ENCODE results near the gene BCLAF3. TPM values are rescaled to one million over a fixed set of nuclear protein-coding genes. Genes with fewer than 3 reads are reported as not detected.

BCLAF3 gene
- total and polyA plus RNA-seq, 2 experiments from 2014 or later = 3.5 to 5.5 TPM

GRCh38 chrX:19958552-19959486, 32.0 kb downstream of the BCLAF3 start:
- no peak overlapping the region for H3K4me3 ChIP-seq
- no peak overlapping the region for H3K27ac ChIP-seq
- DNase-seq (ENCODE audit: low read depth in 1 of 2, low spot score in 1 of 2) = no peak
- H3K9me3 ChIP-seq (ENCODE audit: low read depth) = no peaks in the 10 kb centered on the region
- H3K27me3 ChIP-seq = no peaks in the 10 kb centered on the region
- peaks cover 6% of the 10 kb centered on the region for H3K4me1 ChIP-seq (ENCODE audit: low read depth)
- no peak for TF ChIP-seq CTCF (IDR thresholded peaks at IDR 0.05; ENCODE audit: low read depth, low read length)
- no peaks in the 10 kb centered on the region for H3K36me3 ChIP-seq

- Histone ChIP-seq H3K27ac (no peak overlapping the region), H3K36me3 (no peaks in the 10 kb centered on the region), H3K27me3 (no peaks in the 10 kb centered on the region), H3K9me3 (ENCODE audit: low read depth) (no peaks in the 10 kb centered on the region), H3K4me1 (ENCODE audit: low read depth) (peaks cover 6% of the 10 kb centered on the region), H3K4me3 (no peak overlapping the region)
- DNase-seq (ENCODE audit: low read depth in 1 of 2, low spot score in 1 of 2) = peak in 1 of 2 donors; percentile 13
- TF ChIP-seq CTCF (IDR thresholded peaks at IDR 0.05; ENCODE audit: low read depth, low read length) = no peak
Observed at GRCh38 chrX:19956923-19957322, 33.9 kb downstream of the BCLAF3 start.

GRCh38 chrX:19956306-19956705, 34.6 kb downstream of the BCLAF3 start:
- Histone ChIP-seq H3K9me3 (ENCODE audit: low read depth) (no peaks in the 10 kb centered on the region), H3K4me1 (ENCODE audit: low read depth) (peaks cover 6% of the 10 kb centered on the region), H3K27me3 (no peaks in the 10 kb centered on the region), H3K4me3 (no peak overlapping the region), H3K36me3 (no peaks in the 10 kb centered on the region), H3K27ac (no peak overlapping the region)
- no peak for TF ChIP-seq CTCF (IDR thresholded peaks at IDR 0.05; ENCODE audit: low read depth, low read length)
- no peak for DNase-seq (ENCODE audit: low read depth in 1 of 2, low spot score in 1 of 2)

DNA sequence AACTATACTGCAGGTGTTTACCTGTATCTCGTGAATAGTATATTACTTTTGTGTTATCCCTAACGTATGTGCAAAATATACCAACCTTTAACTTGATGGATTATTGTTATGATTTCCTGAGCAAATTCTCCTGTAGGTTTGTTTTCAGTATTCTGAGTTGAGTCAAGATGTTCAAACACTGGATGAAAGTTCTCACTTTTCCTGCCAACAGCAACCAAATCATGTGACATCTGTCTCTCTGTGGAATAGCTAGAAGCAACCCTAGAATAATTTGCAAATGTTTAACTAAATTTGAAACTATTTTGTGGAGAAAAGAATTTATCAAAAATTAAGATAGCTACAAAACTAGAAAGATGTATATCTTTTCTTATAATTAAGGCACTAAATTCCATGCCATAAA, 35.6 kb downstream of the BCLAF3 start:
- Histone ChIP-seq H3K9me3 (ENCODE audit: low read depth) (no peaks in the 10 kb centered on the region), H3K4me3 (no peak overlapping the region), H3K27me3 (no peaks in the 10 kb centered on the region), H3K4me1 (ENCODE audit: low read depth) (peaks cover 6% of the 10 kb centered on the region), H3K36me3 (no peaks in the 10 kb centered on the region), H3K27ac (no peak overlapping the region)
- DNase-seq (ENCODE audit: low read depth in 1 of 2, low spot score in 1 of 2) = no peak
- no peak for TF ChIP-seq CTCF (IDR thresholded peaks at IDR 0.05; ENCODE audit: low read depth, low read length)

GRCh38 chrX:19954335-19955096, 36.3 kb downstream of the BCLAF3 start:
- Histone ChIP-seq H3K4me1 (ENCODE audit: low read depth) (peaks cover 6% of the 10 kb centered on the region), H3K36me3 (no peaks in the 10 kb centered on the region), H3K4me3 (no peak overlapping the region), H3K9me3 (ENCODE audit: low read depth) (no peaks in the 10 kb centered on the region), H3K27me3 (no peaks in the 10 kb centered on the region), H3K27ac (no peak overlapping the region)
- no peak for TF ChIP-seq CTCF (IDR thresholded peaks at IDR 0.05; ENCODE audit: low read depth, low read length)
- peak in 1 of 2 donors; percentile 9 for DNase-seq (ENCODE audit: low read depth in 1 of 2, low spot score in 1 of 2)
